NCI-H345 treated with DMSO at 0.1 percent for 48 hours (cell line): ENCODE measurements around the gene ENPEP.
"Not testable (repeated sequence)": the region's sequence is repeated elsewhere in the genome, so short reads cannot be mapped to it uniquely, and the experiment has no call there.

ENCODE experiments used
- DNase-seq: peaks from one replicate; lab custom pipeline; 2025; ENCODE audit not compliant: unreplicated experiment; lab: John Stamatoyannopoulos, UW

ENPEP gene

GRCh38 chr4:110515676-110516075, 39.7 kb downstream of the ENPEP start:
- DNase-seq: no peak

GRCh38 chr4:110516106-110516922, 40.4 kb downstream of the ENPEP start:
- DNase-seq: peak; percentile 18

DNA sequence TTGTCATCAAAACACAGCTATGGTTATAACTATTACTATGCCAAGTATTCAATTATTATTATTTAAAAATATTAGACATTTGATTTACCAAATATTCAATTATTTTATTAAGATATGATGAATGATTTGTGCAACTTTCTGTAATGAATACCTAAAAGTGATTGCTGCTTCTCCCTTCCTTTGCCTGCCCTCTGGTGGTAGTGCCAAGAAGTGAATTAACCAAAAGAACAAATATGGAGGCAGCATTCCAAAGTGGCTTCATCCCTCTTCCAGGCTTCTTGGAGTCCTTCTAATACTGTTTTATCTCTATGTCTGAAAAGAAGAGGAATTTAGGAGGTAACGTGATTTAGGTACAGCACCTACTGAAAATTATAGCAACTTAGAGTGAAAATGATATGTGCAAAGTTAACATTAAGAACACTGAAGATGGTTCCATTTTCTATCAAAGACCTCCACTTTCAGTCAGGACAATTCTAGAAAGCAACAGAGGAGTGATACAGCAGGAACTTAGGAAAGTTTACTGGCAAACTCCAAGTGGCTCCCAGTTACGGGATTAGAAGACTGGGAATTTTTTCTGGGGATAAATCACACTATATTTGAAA, 43.0 kb downstream of the ENPEP start:
- no peak for DNase-seq

DNA sequence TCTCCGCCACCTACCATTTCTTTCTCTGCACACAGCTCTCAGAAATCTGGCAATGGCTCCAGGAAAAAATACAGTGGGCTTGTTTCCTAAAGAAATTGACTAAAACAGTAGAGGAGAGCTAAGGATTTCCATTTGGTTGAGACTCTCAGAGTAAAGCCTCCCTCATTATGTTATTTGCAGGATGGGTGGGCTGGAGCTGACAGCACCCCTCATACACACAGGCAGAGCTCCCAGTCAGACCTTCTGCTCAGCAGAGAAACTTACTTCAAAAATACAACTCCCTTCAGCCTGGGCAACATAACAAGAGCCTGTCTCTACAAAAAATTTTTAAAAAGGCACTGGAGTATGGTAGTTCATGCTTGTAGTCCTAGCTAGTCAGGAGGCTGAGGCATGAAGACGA, 44.9 kb downstream of the ENPEP start:
- DNase-seq: no peak

GRCh38 chr4:110526589-110526988, 50.6 kb downstream of the ENPEP start:
- no peak for DNase-seq

- DNase-seq: no peak
These were observed 51.2 kb downstream of the ENPEP start for GRCh38 chr4:110527156-110527555.

DNA sequence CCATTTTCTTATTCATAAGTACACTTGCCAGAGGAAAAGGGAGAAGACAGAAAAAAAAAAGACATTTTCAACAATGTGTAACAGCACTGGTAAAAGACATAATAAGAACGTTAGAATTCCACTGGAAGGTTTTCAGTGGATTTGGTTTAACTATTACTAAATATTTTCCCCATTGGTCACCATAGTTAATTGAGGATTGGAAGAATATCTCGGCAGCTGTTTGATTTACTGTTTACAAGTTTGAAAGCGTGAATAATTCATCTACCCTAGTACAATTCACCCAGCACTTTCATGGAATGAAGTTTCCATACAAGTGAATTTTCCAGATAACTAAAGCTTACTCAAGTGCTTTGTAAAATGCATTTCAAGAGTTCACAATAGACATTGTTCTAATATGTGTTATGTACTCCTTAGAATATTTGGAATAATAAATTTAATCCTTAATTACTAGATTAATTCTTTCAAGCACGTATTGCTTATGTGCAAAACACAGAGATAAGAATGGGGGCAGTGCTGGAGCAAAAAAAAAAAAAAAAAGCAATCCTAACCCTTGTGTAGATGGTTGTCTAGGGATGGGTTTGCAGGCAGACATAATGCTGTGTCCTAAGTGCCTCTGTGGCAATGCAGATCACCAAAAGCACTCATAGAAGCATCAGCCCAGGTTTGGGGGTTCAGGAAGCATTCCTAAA, 57.1 kb downstream of the ENPEP start:
- no peak for DNase-seq

- no peak for DNase-seq
These were observed 57.6 kb downstream of the ENPEP start for GRCh38 chr4:110533590-110533910.

- DNase-seq: no peak
These were observed 58.0 kb downstream of the ENPEP start for GRCh38 chr4:110533940-110534339.

DNA sequence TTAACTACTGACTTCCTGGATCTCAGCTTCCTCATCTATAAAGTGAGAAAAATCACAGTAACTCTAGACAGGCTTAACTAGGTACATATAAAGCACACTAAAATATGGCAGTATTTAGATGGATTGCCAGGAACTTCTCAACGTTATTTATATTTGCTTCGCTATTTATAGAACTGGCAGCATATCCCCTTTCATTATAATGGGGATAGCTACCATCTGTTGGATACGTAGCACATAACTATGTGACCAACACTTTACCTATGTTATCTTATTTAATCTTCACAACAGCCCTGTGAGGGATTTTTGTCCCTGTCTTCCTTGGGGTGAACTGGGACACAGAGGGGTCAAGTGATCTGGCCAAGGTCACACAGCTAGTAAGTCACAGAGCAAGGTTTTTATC, 64.6 kb downstream of the ENPEP start:
- DNase-seq: no peak

DNA sequence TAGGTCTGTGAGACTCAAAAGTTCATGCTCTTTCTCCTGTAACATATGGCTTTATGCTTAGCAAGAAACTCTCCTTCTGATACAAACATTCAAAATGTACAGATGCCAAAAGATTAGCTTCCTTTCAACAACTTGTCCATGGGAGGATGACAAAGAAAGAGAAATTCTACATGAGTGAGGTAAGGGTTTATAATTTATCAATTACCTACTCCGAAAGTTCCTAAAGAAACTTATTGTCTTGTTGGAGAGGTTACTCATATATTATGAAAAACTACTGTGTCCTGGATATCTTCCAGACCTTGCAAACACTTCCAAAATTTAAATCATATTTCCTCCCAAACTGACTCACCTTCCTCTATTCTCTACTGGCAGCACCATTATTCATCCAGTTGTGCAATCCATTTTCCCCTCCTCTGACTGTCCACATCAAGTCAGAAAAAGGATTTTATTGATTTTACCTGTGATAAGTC, 65.1 kb downstream of the ENPEP start:
- DNase-seq: no peak

DNA sequence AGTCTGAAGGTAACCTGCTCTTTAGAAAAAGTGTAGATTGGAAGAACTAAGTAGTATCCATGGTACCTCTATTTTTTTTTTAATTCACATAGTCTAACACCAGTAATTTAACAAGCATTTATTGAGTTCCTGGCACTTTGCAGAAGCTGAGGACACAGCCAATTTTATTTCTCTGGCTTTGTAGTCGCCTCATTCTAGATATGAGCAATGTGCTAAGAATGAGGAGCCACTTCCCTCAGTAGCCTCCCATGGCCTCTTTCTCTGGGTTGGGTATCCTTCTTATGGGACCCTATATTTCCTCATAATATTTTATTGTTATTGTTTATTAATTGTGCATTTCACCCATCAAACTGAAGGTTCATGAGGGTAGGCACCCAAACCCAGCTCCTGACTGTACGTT, 67.6 kb downstream of the ENPEP start:
- no peak for DNase-seq

DNA sequence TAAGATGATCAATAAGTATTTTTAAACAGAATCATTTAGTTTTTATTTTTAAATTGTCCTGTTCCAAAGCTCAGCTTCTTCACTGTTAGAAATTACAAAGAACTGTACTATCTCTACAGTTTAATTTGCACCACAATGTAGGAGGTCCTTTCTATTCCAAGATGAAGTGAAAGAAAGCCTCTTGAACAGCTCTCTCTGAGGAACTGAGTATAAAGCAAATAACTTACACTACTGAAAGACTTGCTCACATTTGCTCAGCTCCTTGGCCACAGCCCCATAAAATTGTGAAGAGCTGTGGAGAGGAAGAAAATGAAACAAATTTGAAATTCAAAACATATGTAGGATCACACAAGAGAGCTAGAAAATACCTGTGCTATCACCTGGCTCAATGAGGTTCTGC, 68.6 kb downstream of the ENPEP start:
- DNase-seq: no peak

DNA sequence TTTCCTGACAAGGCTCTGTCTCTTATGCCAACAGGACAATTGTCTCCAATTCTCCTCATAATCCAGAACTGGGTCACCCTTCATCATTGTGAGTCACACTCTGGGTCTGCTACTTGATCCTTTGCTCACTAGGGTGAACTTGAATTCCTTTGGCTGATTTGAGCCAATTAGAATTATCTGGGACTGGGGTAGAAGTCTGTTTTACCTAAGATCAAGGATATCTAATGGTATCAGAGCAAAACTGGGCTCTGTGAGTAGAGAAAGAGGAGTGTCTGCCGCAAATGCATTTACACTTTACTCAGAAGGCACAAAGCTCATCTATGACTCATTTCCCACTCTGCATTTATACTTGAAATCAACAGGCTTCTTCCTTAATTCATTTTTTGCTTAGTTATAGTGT, 74.3 kb downstream of the ENPEP start:
- no peak for DNase-seq

DNA sequence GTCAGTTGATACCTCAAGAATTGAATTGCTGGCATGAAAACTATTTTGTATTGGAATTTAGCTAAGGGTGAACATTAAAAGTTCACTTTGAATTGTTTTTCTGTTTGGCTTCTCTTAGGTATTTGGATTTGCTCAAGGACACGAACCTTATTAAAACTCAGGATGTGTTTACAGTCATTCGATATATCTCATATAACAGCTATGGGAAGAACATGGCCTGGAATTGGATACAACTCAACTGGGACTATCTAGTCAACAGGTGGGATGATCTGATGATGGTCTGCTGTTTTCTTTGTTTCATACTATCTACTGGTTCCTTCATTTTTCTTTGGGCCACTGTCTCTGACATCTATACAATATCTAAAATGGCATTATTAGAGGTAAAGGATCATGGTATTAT, 77.2 kb downstream of the ENPEP start:
- no peak for DNase-seq

DNA sequence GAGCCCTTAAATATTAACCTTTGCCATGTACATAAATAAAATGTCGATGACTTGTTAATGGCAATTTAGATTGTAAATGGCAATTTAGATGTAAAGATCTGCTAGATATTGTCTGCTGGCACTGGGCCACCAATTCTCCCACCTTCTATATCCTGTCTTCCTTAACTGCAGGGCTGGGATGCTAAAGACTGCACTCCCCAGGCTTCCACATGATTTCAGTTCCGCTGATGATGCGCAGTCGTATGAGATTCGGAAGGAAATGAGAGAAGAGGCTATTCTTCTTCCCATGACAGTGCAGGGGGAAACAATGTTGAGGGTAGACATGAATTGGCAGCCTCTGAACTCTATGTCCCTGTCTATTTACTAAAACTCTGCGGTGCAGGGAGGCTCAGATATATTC, 91.3 kb downstream of the ENPEP start:
- no peak for DNase-seq

DNA sequence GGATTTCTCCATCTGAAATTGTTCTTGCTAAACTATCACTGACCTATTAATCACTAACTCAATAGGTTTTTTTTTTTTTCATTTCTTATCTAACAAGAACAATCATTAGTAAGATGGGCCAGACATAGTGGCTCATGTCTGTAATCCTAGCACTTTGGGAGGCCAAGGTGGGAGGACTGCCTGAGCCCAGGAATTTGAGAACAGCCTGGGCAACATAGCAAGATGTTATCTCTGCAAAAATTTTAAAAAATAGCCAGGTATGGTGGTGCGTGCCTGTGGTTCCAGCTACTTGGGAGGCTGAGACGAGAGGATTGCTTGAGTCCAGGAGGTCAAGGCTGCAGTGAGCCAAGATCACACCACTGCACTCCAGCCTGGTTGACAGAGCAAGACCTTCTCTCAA, 100.7 kb downstream of the ENPEP start:
- not testable (repeated sequence) for DNase-seq

DNA sequence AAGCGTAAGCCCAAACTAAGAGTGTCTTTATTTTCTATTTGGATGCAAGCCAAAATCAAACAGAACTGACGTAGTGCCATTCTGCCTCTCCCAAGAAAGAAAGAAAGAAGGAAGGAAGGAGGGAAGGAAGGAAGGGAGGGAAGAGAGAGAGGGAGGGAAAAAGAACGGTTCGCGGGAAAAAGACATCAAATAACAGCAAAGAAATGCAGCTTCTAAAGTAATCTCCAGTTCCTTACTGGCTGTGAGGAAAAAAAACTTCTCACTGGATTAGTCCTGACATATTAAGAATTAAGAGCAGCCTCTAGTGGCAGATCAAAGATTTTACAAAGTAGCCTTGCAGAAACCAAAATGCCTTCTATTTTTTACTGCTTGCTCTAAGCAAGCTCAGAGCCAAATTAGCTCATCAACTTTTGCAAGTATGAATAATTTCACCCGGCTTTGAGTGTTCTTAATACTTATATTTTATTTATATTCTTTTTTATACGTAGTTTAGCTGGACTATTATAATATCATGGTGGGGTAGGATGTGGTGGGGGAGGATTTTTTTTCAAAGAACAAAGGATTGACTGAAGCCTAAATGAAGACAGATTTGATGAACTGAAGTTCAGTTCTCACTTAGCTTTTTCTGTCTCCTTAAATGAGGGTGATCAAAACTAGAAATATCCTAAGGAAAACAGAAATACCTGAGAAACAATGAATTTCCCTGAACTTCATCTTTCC, 110.3 kb downstream of the ENPEP start:
- DNase-seq: no peak

DNA sequence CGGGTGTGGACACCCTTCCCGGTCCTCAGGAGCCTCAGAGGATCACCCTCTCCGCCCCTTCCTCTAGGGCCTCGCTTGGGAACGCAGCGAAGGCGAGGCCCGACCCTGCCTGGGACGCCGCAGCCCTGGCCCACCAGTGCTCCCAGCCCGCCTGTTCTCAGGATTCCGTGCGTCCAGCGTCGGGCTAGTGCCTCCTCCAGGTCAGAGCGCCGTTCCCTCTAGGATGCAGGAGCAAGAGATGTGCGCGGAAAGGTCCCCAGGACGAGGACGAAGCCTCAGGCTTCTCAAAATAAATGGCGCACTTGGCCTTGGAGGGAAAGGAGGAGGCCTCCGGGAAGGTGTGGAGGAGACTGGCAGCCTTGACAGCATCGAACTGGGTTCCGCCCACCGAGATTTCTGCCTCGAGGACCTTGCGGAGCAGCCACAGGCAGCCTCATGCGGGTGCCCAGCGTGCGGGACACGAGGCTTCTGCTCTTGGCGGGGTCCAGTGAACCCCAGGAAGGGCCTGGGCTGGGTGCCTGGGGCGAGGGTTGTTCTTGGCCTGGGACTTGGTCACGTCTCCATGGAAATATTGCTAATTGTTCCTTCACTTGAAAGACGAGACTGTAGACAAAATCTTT, 111.8 kb downstream of the ENPEP start:
- no peak for DNase-seq

DNA sequence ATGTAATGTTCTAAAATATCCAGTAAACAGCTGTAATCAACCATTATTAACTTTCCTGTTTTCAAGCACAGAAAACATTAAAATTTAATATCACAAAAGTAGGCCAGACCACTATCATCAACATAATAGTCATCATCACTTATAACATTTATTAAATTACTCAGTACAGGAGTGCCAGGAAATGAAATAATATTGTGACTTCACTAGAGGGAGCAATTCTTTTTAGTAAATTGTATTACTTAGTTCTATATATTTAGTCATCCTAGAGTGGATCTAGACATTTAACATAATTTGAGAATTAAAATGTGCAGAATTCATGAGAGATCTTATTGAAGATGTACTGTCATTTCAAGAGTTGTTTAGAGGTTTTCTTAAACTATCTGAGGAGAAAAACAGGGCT, 113.3 kb downstream of the ENPEP start:
- DNase-seq: no peak

- DNase-seq: no peak
These were observed 119.6 kb downstream of the ENPEP start for GRCh38 chr4:110595583-110595982.
